ENCODE data around the gene ZNF283. TPM values are rescaled to one million over a fixed set of nuclear protein-coding genes. Genes with fewer than 3 reads are reported as not detected.
A peak's percentile ranks its signal among the peaks of the same experiment; 100 is the strongest.
"Not testable (repeated sequence)": the region's sequence is repeated elsewhere in the genome, so short reads cannot be mapped to it uniquely, and the experiment has no call there.

ZNF283 gene
- total RNA-seq, 1 donor from 2014 or later: 8.5 TPM

- DNase-seq (ENCODE audit: low read depth in 2 of 2): peak in 1 of 2 donors; percentile 35
Observed at GRCh38 chr19:43799502-43800142, 27.5 kb upstream of the ZNF283 start.

DNA sequence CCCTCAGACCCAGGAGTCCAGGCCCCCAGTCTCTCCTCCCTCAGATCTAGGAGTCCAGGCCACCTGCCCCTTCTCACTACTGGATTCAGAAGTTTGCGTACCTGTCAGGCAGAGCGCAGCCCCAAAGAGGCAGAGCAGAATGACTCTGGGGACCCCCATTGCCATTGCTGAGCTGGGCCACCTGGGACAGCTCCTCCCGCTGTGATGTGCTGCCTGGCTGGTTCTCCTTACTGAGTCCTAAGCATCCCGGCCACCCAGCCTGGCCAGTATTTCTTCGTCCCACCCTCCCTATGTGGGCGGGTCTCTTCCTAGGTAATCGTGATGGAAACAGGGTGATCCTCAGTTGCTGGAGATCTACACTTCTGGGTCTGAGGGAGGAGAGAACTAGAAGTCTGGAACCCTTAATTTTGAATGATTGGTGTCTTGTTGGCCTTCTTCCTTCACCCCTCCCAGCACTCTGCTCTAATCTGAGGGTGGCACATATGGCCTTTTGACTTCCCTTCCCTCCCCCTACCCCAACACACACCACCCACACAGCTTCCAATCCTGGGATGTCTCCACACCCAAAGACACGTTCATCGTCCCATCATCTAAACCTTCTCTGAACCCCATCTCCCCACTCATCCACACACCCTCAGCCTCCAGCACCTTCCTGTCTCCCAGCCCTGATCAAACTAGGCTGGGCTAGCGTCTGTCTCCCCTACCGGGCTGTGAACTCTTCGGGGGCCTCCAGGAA lies 24.7 kb upstream of the ZNF283 start, which contains the start of gene LYPD5:
Gene LYPD5, minus strand, starts transcription at position 232 of the 736 bp plus-strand sequence. Its CDS starts 67 bp downstream, at position 165.
- DNase-seq (ENCODE audit: low read depth in 2 of 2): no peak

- DNase-seq (ENCODE audit: low read depth in 2 of 2): no peak
Observed at GRCh38 chr19:43804432-43804831, 22.7 kb upstream of the ZNF283 start.

- not testable (repeated sequence) for DNase-seq (ENCODE audit: low read depth in 2 of 2)
Observed at GRCh38 chr19:43806401-43806800, 20.7 kb upstream of the ZNF283 start.

GRCh38 chr19:43806848-43807247 lies 20.3 kb upstream of the ZNF283 start:
- DNase-seq (ENCODE audit: low read depth in 2 of 2): no peak

GRCh38 chr19:43807651-43808050 lies 19.5 kb upstream of the ZNF283 start:
- no peak for DNase-seq (ENCODE audit: low read depth in 2 of 2)

GRCh38 chr19:43809762-43810696 lies 17.1 kb upstream of the ZNF283 start:
- peak; percentile 78 for DNase-seq (ENCODE audit: low read depth in 2 of 2)

DNA sequence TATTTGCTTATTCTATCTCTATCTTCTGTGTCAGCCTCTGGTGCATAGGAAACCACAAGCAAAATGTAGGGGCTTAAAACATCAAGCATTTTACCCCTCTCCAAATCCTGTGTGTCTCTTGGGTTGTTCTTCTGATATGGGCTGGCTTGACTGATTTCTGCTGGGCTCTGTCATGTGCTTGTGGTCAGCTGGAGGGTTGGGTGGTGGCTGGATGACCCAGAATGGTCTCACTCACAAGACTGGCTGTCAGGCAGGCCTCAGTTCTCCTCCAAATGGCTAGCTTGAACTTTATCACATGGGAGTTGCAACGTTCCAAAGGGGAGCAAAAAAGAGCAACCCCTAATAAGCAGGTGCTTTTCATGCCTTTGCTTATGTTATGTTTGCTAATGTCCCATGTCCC lies 15.3 kb upstream of the ZNF283 start:
- no peak for DNase-seq (ENCODE audit: low read depth in 2 of 2)

- DNase-seq (ENCODE audit: low read depth in 2 of 2): no peak
Observed at GRCh38 chr19:43812259-43812658, 14.9 kb upstream of the ZNF283 start.

DNA sequence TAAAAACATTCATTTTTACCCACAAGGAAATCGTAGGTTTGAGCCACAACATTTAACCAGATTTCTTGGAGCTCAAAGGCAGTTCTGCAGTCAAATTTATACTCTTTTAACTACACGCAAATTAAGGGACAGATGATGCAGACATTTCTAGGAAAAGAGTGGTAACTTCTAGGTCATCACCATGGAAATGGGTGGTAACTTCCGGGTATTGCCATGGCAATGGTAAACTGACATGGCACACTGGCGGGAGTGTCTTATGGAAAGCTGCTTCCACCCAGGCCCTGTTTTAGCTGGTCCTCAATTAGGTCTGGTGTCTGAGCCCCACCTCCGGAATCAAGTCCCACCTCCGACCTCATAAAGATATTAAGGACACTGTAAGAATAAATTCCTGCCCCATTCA lies 14.4 kb upstream of the ZNF283 start:
- DNase-seq (ENCODE audit: low read depth in 2 of 2): peak; percentile 20 to 24

- no peak for DNase-seq (ENCODE audit: low read depth in 2 of 2)
Observed at GRCh38 chr19:43814663-43815352, 12.3 kb upstream of the ZNF283 start.

DNA sequence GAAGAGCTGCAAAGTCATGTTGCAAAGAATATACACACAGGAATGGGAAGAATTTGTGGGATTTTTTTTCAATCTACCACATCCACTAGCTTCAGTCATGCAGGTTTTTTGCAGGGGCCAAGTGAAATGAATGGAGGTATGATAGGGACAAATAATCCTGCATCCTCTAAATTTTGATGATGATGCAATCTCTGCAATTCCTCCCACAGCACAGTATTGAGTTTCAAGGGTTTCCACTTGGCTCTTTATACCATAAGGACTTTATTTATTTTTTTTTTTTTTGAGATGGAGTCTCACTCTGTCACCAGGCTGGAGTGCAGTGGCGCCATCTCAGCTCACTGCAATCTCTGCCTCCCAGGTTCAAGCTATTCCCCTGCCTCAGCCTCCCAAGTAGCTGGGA lies 9.7 kb upstream of the ZNF283 start:
- not testable (repeated sequence) for DNase-seq (ENCODE audit: low read depth in 2 of 2)

DNA sequence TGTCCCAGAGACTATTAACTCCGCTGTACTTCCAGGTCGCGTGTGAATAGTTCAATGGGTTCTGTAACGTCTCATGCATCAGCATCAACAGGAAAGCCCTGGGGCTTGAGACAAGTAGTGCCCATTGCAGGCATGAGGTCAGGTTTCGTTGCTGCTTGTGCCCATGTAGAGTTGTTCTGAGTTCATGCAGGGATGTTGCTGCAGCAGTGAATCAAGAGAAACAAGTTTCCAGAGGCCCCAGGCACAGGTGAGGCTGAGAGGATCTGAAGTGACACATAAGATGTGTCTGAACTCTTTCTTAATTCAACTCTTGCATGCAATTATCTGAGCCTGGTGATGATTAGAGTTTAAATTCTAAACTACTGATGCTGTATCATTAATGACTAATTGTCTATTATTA lies 8.6 kb upstream of the ZNF283 start:
- no peak for DNase-seq (ENCODE audit: low read depth in 2 of 2)

DNA sequence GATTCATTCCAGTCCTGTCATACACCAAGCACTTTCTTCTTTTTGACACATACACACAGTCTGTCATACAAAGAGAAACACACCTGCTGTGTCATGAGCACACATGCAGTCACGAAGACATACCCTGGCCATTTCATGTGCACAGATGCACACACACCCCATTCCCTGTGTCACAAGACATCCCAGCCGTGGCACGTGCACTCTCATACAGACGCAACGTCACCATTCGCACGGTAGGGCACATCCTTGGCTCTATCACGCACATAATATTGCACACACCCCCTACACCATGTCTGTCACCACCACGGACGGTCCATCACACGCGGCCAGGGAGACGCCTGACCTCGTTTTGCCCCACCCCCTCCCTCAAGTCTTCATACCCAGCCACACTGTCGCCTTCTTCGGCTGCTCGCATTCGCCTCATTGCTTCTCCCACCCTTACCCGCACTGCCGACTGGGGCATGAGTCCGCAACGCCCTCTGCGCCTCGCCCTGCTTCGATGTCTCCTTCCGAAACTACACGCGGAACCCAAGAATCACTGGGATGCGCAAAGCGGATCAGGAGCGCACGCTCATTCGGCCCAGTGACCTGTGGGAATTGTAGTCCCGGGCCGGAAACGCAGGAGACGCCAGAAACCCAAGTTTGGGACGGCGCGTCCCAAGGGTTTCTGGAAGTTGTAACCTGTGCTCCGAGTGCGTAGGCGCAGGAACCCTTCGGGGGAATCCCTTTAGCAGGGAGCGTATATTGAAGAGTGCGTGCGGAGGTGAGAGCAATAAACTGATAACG lies 6.8 kb upstream of the ZNF283 start:
- DNase-seq (ENCODE audit: low read depth in 2 of 2): peak; percentile 43 to 44

- DNase-seq (ENCODE audit: low read depth in 2 of 2): no peak
Observed at GRCh38 chr19:43820884-43821215, 6.3 kb upstream of the ZNF283 start.

- not testable (repeated sequence) for DNase-seq (ENCODE audit: low read depth in 2 of 2)
Observed at GRCh38 chr19:43823856-43824255, 3.3 kb upstream of the ZNF283 start.

GRCh38 chr19:43824572-43824971 lies 2.5 kb upstream of the ZNF283 start:
- DNase-seq (ENCODE audit: low read depth in 2 of 2): not testable (repeated sequence)

GRCh38 chr19:43839139-43839538 lies 12.0 kb downstream of the ZNF283 start:
- no peak for DNase-seq (ENCODE audit: low read depth in 2 of 2)

GRCh38 chr19:43842007-43842406 lies 14.9 kb downstream of the ZNF283 start:
- no peak for DNase-seq (ENCODE audit: low read depth in 2 of 2)

DNA sequence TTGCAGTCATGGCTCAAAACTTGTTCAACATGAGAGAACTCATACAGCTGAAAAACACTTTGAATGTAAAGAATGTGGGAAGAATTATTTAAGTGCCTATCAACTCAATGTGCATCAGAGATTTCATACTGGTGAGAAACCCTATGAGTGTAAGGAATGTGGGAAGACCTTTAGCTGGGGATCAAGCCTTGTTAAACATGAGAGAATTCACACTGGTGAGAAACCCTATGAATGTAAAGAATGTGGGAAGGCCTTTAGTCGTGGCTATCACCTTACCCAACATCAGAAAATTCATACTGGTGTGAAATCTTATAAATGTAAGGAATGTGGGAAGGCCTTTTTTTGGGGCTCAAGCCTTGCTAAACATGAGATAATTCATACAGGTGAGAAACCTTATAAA lies 20.1 kb downstream of the ZNF283 start:
- no peak for DNase-seq (ENCODE audit: low read depth in 2 of 2)

GRCh38 chr19:43847884-43848283 lies 20.8 kb downstream of the ZNF283 start:
- DNase-seq (ENCODE audit: low read depth in 2 of 2): no peak
